ENCODE measurements around the gene TTLL12.

The TTLL12 gene

DNA sequence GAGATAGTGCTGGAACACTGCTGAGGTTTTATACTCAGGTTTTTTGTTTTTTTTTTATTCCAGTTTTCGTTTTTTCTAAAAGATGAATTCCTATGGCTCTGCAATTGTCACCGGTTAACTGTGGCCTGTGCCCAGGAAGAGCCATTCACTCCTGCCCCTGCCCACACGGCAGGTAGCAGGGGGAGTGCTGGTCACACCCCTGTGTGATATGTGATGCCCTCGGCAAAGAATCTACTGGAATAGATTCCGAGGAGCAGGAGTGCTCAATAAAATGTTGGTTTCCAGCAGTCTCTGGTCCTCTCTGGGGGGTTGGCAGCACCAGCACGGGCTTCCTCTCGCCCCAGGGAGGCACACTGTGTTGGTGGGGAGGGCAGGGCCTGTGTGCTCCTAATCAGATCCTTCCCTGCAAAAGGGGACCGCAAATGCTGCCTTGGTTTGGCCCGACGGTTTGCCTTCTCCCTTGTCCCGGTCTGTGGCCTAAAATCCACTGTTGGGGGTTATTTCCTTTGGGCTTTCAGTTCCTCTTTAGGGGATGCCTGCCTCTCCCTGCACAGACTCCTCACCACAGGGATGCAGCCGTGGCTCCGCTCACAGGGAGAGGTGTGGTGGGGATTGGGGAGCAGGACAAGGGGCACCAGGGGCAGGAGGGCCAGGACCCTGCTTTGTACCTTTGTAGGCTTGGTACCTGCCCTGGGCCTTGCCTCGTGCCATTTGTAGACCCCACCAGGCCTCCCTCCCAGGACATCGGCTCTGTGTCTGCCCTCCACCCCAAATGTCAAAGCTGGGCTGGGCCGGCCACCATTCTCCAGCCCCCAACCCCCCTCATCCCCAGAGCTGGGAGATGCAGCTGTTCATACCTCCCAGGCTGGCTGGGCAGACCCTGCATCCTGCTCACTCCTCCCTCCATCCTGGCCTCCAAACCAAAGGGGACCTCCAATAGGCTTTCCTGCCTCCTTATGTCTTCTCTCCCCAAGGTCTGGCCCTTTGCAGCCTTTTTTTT, 57.2 kb downstream of the TTLL12 start:
- H3K4me1 ChIP-seq, result no peaks in the 10 kb centered on the region
- TF ChIP-seq, protein P1, sequence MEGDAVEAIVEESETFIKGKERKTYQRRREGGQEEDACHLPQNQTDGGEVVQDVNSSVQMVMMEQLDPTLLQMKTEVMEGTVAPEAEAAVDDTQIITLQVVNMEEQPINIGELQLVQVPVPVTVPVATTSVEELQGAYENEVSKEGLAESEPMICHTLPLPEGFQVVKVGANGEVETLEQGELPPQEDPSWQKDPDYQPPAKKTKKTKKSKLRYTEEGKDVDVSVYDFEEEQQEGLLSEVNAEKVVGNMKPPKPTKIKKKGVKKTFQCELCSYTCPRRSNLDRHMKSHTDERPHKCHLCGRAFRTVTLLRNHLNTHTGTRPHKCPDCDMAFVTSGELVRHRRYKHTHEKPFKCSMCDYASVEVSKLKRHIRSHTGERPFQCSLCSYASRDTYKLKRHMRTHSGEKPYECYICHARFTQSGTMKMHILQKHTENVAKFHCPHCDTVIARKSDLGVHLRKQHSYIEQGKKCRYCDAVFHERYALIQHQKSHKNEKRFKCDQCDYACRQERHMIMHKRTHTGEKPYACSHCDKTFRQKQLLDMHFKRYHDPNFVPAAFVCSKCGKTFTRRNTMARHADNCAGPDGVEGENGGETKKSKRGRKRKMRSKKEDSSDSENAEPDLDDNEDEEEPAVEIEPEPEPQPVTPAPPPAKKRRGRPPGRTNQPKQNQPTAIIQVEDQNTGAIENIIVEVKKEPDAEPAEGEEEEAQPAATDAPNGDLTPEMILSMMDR (IDR thresholded peaks at IDR 0.05; ENCODE audit: low read depth, low read length), result no peak
- H3K36me3 ChIP-seq, result peaks cover 31% of the 10 kb centered on the region
- DNase-seq, result no peak
- H3K9me3 ChIP-seq, result no peaks in the 10 kb centered on the region
- no peaks in the 10 kb centered on the region for H3K27me3 ChIP-seq
- no peak overlapping the region for H3K4me3 ChIP-seq (ENCODE audit: low read depth, low read length)

DNA sequence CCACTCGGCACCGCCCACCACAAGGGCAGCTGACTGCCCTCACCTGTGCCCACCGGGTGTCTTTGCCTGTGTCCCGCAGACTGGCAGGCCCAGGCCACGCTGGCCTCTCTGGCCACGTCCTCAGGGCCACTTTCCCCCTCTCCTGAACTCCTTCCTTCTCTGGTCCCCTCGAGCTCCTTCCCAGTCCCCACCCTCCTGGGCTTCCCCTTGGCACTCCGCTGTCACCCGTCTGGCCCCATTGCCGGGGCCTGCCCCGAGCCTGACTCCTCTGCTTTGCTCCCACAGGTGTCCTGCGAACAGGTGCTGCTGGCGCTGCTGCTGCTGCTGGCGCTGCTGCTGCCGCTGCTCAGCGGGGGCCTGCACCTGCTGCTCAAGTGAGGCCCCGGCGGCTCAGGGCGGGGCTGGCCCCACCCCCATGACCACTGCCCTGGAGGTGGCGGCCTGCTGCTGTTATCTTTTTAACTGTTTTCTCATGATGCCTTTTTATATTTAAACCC, 58.0 kb downstream of the TTLL12 start:
- TF ChIP-seq, protein P1 (IDR thresholded peaks at IDR 0.05; ENCODE audit: low read depth, low read length), result no peak
- H3K36me3 ChIP-seq, result peaks cover 24% of the 10 kb centered on the region
- no peak overlapping the region for H3K4me3 ChIP-seq (ENCODE audit: low read depth, low read length)
- no peaks in the 10 kb centered on the region for H3K4me1 ChIP-seq
- no peaks in the 10 kb centered on the region for H3K27me3 ChIP-seq
- H3K9me3 ChIP-seq, result no peaks in the 10 kb centered on the region
- DNase-seq, result no peak

DNA sequence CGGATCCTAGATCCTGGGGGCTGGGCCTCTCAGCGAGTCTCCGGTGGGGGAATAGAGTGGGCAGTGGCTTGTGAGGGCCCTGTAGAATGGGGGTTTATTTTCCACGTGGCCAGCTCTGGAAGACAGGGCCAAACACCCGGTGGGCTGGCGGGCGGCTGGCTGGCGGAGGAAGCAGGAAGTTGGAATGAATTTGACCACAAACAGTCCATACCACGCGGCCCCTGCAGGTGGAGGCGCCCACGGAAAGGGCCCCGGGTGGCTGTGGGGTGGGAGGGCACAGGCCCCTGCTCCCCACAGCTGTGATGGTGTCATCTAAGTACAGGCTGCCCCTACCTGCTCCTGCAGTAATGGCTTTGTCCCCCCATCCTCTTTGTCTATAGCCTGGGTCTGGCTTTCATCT, 58.8 kb downstream of the TTLL12 start:
- H3K4me3 ChIP-seq (ENCODE audit: low read depth, low read length), result no peak overlapping the region
- no peak for DNase-seq
- no peaks in the 10 kb centered on the region for H3K27me3 ChIP-seq
- H3K36me3 ChIP-seq, result peaks cover 17% of the 10 kb centered on the region
- TF ChIP-seq, protein P1 (IDR thresholded peaks at IDR 0.05; ENCODE audit: low read depth, low read length), result no peak
- no peaks in the 10 kb centered on the region for H3K4me1 ChIP-seq
- H3K9me3 ChIP-seq, result no peaks in the 10 kb centered on the region

DNA sequence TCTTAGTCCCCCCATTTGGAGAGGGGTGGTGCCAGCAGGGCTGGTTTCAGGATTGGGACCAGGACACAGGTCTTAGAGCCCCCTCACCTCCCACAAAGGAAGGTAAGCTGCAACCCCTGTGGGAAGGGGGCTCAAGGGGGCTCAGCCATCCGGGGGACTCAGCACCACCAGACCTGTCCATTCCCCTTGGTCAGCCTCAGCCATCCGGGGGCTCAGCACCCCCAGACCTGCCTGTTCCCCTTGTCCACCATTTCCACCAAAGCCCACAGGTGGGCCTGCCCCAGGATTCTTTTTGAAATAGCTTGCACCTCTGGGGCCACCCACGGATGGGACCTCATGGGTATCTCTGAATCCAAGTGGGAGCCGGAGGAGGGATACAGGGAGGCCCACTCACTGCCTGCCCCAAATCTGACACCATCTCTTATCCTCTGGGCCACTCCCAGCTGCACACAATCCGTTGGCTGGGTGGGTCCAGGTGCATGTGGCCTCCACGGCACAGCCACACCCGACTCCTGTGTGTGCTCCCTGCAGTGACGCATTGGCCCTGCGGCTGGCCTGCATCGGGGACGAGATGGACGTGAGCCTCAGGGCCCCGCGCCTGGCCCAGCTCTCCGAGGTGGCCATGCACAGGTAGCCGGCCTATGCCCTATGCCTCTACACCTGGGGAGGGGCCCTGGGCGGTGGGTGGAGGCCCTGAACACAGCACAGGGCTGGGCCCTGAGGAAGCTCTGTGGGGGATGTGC, 59.6 kb downstream of the TTLL12 start:
- TF ChIP-seq, protein P1 (IDR thresholded peaks at IDR 0.05; ENCODE audit: low read depth, low read length), result no peak
- Histone ChIP-seq H3K9me3 (no peaks in the 10 kb centered on the region), H3K36me3 (peaks cover 12% of the 10 kb centered on the region), H3K4me3 (ENCODE audit: low read depth, low read length) (no peak overlapping the region), H3K27me3 (no peaks in the 10 kb centered on the region), H3K4me1 (no peaks in the 10 kb centered on the region)
- DNase-seq, result no peak

DNA sequence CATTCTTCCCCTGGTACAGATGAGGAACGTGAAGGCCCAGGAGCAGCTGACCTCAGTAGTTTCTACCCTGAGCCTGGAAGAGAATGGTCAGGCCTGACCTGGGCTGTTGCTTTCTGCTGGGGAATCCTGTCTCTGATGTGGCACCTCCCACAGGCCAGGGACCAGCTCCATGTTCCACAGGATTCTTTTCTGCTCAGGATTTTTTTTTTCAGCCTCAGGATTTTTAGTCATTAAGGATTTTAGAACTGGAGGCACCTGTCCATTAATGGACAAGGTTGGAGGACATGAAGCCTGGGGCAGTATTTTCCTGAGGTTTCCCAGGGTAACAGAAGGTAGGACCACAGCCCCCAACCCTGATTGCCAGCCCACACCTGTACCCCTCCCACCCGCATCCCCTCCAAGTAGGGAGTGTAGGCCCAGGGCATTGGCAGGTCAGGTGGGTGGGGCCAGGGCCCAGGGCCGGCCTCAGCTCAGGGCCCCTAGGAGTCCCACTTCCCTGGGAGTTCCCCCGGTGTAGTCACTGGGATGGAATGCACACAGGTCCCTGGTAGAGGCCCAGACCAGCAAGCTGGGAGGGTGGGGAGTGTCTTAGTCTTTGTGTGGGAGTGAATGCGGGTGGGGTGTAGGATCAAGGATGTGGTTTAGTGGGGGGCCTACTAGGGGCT, 60.3 kb downstream of the TTLL12 start:
- peaks cover 5% of the 10 kb centered on the region for H3K36me3 ChIP-seq
- H3K4me1 ChIP-seq, result no peaks in the 10 kb centered on the region
- TF ChIP-seq, protein P1 (IDR thresholded peaks at IDR 0.05; ENCODE audit: low read depth, low read length), result no peak
- DNase-seq, result no peak
- no peaks in the 10 kb centered on the region for H3K9me3 ChIP-seq
- H3K4me3 ChIP-seq (ENCODE audit: low read depth, low read length), result no peak overlapping the region
- H3K27me3 ChIP-seq, result no peaks in the 10 kb centered on the region

Data from BE2C (cell line).